Urinary bladder (tissue), 4 donors: ENCODE results near the gene C19orf38. TPM values are rescaled to one million over a fixed set of nuclear protein-coding genes. Genes with fewer than 3 reads are reported as not detected.

Source experiments
- DNase-seq: peaks from one replicate; pipeline ENCODE4 v3.0.0-alpha.2; 2015; ENCODE audit errors: extremely low spot score
- H3K27ac ChIP-seq: one replicate; pipeline ENCODE4 v1.5.1; 2013; ENCODE audit warnings: low read depth, mild to moderate bottlenecking, moderate library complexity
- H3K36me3 ChIP-seq: one replicate; pipeline ENCODE4 v1.6.1; 2013; ENCODE audit warnings: mild to moderate bottlenecking, moderate library complexity; ENCODE audit not compliant: insufficient read depth
- H3K4me1 ChIP-seq: one replicate; pipeline ENCODE4 v1.6.1; 2013; ENCODE audit warnings: mild to moderate bottlenecking, moderate library complexity; ENCODE audit not compliant: insufficient read depth
- H3K4me3 ChIP-seq: one replicate; pipeline ENCODE4 v1.5.1; 2013; ENCODE audit warnings: low read depth, low read length
- WGBS: extraction: QIAGEN DNeasy Blood & Tissue Kit; methylation state at CpG from one replicate; pipeline ENCODE4 v1.1.7; 2013; 5-methylcytosine and 5-hydroxymethylcytosine counted together
- polyA plus RNA-seq: library from polyadenylated mRNA; stranded (reverse); fragments of 200-250 nt; gene quantifications from one replicate; pipeline ENCODE4 v1.2.3, GENCODE V29; 2013
- small RNA-seq: library from RNA; depleted of rRNA; stranded (forward); fragments of <200 nt; gene quantifications from one replicate; pipeline ENCODE3, GENCODE V24; 2014
- total RNA-seq: library from RNA; depleted of rRNA; stranded (reverse); fragments of >200 nt; gene quantifications from one replicate; pipeline ENCODE4 v1.2.3, GENCODE V29; 2014
- donor health status: healthy with polysubstance abuse.
- donor health status: healthy.

Gene C19orf38
- total and polyA plus RNA-seq, 2 donors, result 2.4 to 2.6 TPM

DNA sequence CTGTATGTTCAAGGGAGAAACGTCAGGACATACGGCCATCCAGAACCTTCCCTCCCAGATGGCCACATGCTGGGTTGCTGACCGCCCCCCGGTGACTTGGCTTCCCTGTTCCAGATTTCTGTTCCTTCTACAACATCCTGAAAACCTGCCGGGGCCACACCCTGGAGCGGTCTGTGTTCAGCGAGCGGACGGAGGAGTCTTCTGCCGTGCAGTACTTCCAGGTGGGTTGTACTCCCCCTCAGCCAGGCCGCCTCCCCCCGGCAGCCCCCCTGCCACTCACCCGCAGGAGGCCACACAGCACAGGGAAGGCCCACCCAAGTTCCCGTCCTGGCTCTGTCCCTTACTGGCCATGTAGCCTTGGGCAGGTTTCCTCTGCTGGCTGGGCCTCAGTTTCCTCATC is 59.7 kb downstream of the C19orf38 start:
- H3K4me1 ChIP-seq, result no peaks in the 10 kb centered on the region
- 89% methylated on average over 14 of the region's 14 CpGs for WGBS
- H3K4me3 ChIP-seq, result no peak overlapping the region
- H3K36me3 ChIP-seq, result peaks cover 2% of the 10 kb centered on the region
- DNase-seq, result no peak
- H3K27ac ChIP-seq, result no peak overlapping the region

GRCh38 chr19:10908380-10908960 is 60.3 kb downstream of the C19orf38 start:
- 94% methylated on average over 17 of the region's 17 CpGs for WGBS
- no peak overlapping the region for H3K27ac ChIP-seq
- no peak for DNase-seq
- no peaks in the 10 kb centered on the region for H3K4me1 ChIP-seq
- H3K4me3 ChIP-seq, result no peak overlapping the region
- peaks cover 2% of the 10 kb centered on the region for H3K36me3 ChIP-seq

DNA sequence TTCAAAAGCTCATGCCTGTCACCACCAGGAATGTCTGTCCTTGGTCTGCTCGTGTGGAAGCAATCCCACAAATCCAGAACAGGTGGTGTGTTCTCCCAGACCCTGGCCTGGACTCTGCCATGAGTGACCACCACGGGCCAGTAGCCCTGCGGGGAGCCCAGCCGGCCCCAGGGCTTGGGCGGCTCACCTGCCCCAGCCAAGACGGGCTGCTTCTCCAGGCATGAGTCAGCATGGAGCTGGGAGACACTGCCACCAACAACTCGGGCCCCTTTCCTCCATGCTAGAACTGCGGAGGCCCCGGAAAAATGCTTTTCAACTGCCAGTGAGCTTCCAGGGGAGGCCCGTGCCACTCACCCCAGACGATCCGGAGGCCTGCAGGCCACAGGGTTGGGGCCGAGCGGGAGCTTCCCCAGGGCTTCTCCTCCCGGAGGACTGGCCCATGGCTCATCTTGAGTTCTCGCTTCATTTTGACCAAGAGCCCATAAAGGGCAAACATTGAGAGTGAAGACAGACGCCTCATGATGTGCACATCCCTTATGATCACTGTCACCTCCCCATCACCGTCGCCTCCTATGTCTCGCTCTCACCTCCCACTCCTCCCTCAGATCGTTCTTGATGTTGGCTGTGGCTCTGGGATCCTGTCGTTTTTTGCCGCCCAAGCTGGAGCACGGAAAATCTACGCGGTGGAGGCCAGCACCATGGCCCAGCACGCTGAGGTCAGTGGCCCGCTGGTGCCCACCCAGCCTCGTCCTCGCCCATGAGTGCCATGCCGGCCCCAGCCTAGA is 63.6 kb downstream of the C19orf38 start:
- no peak for DNase-seq
- H3K27ac ChIP-seq, result no peak overlapping the region
- no peak overlapping the region for H3K4me3 ChIP-seq
- peaks cover 2% of the 10 kb centered on the region for H3K36me3 ChIP-seq
- H3K4me1 ChIP-seq, result no peaks in the 10 kb centered on the region
- 91% methylated on average over 31 of the region's 31 CpGs for WGBS

GRCh38 chr19:10912619-10913018 is 64.4 kb downstream of the C19orf38 start:
- 96% methylated on average over 18 of the region's 18 CpGs for WGBS
- no peak for DNase-seq
- Histone ChIP-seq H3K27ac (no peak overlapping the region), H3K4me1 (no peaks in the 10 kb centered on the region), H3K36me3 (peaks cover 2% of the 10 kb centered on the region), H3K4me3 (no peak overlapping the region)

- 96% methylated on average over 24 of the region's 24 CpGs for WGBS
- H3K27ac ChIP-seq, result no peak overlapping the region
- H3K4me1 ChIP-seq, result no peaks in the 10 kb centered on the region
- H3K36me3 ChIP-seq, result peaks cover 3% of the 10 kb centered on the region
- DNase-seq, result no peak
- no peak overlapping the region for H3K4me3 ChIP-seq
These were observed 65.6 kb downstream of the C19orf38 start for GRCh38 chr19:10913716-10914340.

DNA sequence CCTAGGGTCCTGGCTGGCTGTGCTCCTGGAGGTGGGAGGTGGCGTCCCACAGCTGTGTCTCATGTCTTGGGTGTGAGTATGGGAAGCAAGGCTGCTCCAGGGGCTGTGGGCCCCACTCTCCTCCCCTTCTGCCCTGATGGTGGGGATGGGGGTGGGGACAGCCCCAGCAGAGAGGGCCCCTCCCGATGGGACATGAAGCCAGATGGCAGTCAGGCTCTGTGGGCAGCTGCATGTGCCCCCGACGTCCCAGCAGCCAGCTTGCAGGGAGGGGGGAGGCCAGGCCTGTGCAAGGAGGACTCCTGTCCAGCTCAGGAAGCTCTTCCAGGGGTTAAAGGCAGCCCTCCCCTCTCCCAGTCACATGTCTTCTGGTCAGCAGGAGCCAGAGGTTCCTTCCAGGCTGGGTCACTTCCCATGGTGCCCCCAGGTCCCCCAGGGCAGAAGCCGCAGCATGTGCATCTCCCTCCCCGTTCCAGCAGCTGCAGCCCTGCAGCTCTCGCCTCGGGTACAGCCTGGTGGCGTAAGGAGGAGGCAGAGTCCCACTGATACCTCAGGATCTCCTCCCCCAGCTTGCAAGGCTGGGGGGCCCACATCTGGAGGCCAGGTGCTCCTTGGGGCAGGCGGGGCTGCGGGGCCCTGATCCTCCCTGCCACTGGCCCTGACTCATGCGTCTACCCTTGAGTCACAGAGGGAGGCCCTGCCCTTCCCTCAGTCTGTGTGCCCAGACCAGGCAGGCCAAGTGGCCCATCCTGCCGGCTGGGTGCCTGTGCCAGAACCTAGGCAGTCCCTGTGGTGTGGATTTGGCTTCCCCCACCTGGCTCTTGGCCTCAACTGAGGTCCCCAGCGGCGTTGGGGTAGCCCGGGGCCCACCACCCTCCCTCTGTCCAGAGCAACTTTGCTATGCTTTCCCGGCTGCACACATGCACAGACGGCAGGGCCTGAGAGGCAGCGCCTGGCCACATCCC is 67.2 kb downstream of the C19orf38 start:
- Histone ChIP-seq H3K4me3 (no peak overlapping the region), H3K36me3 (peaks cover 3% of the 10 kb centered on the region), H3K4me1 (no peaks in the 10 kb centered on the region), H3K27ac (no peak overlapping the region)
- no peak for DNase-seq
- WGBS, result 81% methylated on average over 19 of the region's 19 CpGs

GRCh38 chr19:10916602-10917001 is 68.4 kb downstream of the C19orf38 start:
- 95% methylated on average over 6 of the region's 6 CpGs for WGBS
- H3K27ac ChIP-seq, result no peak overlapping the region
- H3K4me1 ChIP-seq, result no peaks in the 10 kb centered on the region
- no peak overlapping the region for H3K4me3 ChIP-seq
- DNase-seq, result no peak
- peaks cover 3% of the 10 kb centered on the region for H3K36me3 ChIP-seq

GRCh38 chr19:10918359-10918758 is 70.1 kb downstream of the C19orf38 start:
- no peak for DNase-seq
- Histone ChIP-seq H3K36me3 (peaks cover 6% of the 10 kb centered on the region), H3K4me1 (no peaks in the 10 kb centered on the region), H3K27ac (no peak overlapping the region), H3K4me3 (no peak overlapping the region)
- WGBS, result 90% methylated on average over 11 of the region's 11 CpGs

Small RNA genes lying within 50 kb of the gene (small RNA-seq; reads per million reads assigned to genes)
- 0.41 reads per million, percentile 34 among the genes with 10 or more reads in this experiment for gene MIR199A1
- gene MIR6793, result not detected

Other genes starting within 250 kb of the C19orf38 start
- 40.7 TPM for gene SLC44A2, start 222.9 kb upstream of the C19orf38 start, total RNA-seq
- 76.5 TPM for gene SLC44A2, start 222.9 kb upstream of the C19orf38 start, polyA plus RNA-seq
- 103 TPM for gene ILF3, start 194.1 kb upstream of the C19orf38 start, total RNA-seq
- gene ILF3, start 194.1 kb upstream of the C19orf38 start, polyA plus RNA-seq, result 107 TPM
- 16.3 TPM for gene QTRT1, start 147.0 kb upstream of the C19orf38 start, total RNA-seq
- gene QTRT1, start 147.0 kb upstream of the C19orf38 start, polyA plus RNA-seq, result 55.3 TPM
- gene DNM2, start 130.3 kb upstream of the C19orf38 start, total RNA-seq, result 76.2 TPM
- gene DNM2, start 130.3 kb upstream of the C19orf38 start, polyA plus RNA-seq, result 87.0 TPM
- 23.5 TPM for gene TMED1, start 12.2 kb upstream of the C19orf38 start, total RNA-seq
- 41.6 TPM for gene TMED1, start 12.2 kb upstream of the C19orf38 start, polyA plus RNA-seq
- 19.1 TPM for gene CARM1, start 23.1 kb downstream of the C19orf38 start, total RNA-seq
- 55.7 TPM for gene CARM1, start 23.1 kb downstream of the C19orf38 start, polyA plus RNA-seq
- gene YIPF2, start 80.2 kb downstream of the C19orf38 start, total RNA-seq, result 47.2 TPM
- gene YIPF2, start 80.2 kb downstream of the C19orf38 start, polyA plus RNA-seq, result 38.1 TPM
- gene TIMM29, start 80.4 kb downstream of the C19orf38 start, total RNA-seq, result 14.1 TPM
- 19.7 TPM for gene TIMM29, start 80.4 kb downstream of the C19orf38 start, polyA plus RNA-seq
- 38.1 TPM for gene SMARCA4, start 112.6 kb downstream of the C19orf38 start, total RNA-seq
- 46.0 TPM for gene SMARCA4, start 112.6 kb downstream of the C19orf38 start, polyA plus RNA-seq
- 48.6 TPM for gene LDLR, start 241.0 kb downstream of the C19orf38 start, total RNA-seq
- gene LDLR, start 241.0 kb downstream of the C19orf38 start, polyA plus RNA-seq, result 44.9 TPM